ENCODE results near the gene RNF141.

The RNF141 gene

GRCh38 chr11:10544491-10545465 lies 3.8 kb upstream of the RNF141 start:
- TF ChIP-seq CTCF (IDR thresholded peaks at IDR 0.05; ENCODE audit: insufficient read depth, missing control alignments) = no peak
- DNase-seq (ENCODE audit: insufficient read length, low spot score) (no peak), FAIRE-seq (no peak)

GRCh38 chr11:10543782-10544181 lies 2.8 kb upstream of the RNF141 start:
- FAIRE-seq (no peak), DNase-seq (ENCODE audit: insufficient read length, low spot score) (no peak)
- TF ChIP-seq CTCF (IDR thresholded peaks at IDR 0.05; ENCODE audit: insufficient read depth, missing control alignments) = no peak

GRCh38 chr11:10542776-10543175 lies 1.8 kb upstream of the RNF141 start:
- DNase-seq (ENCODE audit: insufficient read length, low spot score) (no peak), FAIRE-seq (no peak)
- no peak for TF ChIP-seq CTCF (IDR thresholded peaks at IDR 0.05; ENCODE audit: insufficient read depth, missing control alignments)

GRCh38 chr11:10541561-10541930 lies 559 bp upstream of the RNF141 start:
- no peak for TF ChIP-seq CTCF (IDR thresholded peaks at IDR 0.05; ENCODE audit: insufficient read depth, missing control alignments)
- DNase-seq (ENCODE audit: insufficient read length, low spot score) = no peak
- FAIRE-seq = no peak

GRCh38 chr11:10540546-10540914 lies 457 bp downstream of the RNF141 start:
- no peak for TF ChIP-seq CTCF (IDR thresholded peaks at IDR 0.05; ENCODE audit: insufficient read depth, missing control alignments)
- DNase-seq (ENCODE audit: insufficient read length, low spot score) (no peak), FAIRE-seq (no peak)

GRCh38 chr11:10539339-10539738 lies 1.6 kb downstream of the RNF141 start:
- DNase-seq (ENCODE audit: insufficient read length, low spot score) = no peak
- TF ChIP-seq CTCF (IDR thresholded peaks at IDR 0.05; ENCODE audit: insufficient read depth, missing control alignments) = no peak
- no peak for FAIRE-seq

- FAIRE-seq (no peak), DNase-seq (ENCODE audit: insufficient read length, low spot score) (no peak)
- TF ChIP-seq CTCF (IDR thresholded peaks at IDR 0.05; ENCODE audit: insufficient read depth, missing control alignments) = no peak
These were observed 2.1 kb downstream of the RNF141 start for GRCh38 chr11:10538924-10539323.

Data from D721Med (cell line).